Stimulated activated CD8-positive, alpha-beta memory T cell treated with anti-CD3 and anti-CD28 coated beads, Interleukin-4, amount 100 ng/mL, for 1 hour (primary cell): ENCODE results near the gene HNMT.
"Not testable (repeated sequence)": the region's sequence is repeated elsewhere in the genome, so short reads cannot be mapped to it uniquely, and the experiment has no call there.

ENCODE experiments used
- DNase-seq, 2 donors: peaks; one replicate each; pipeline ENCODE4 v3.0.0-alpha.2; 2020; ENCODE audit warnings: low read depth in 2 of 2, low spot score in 1 of 2

HNMT gene

GRCh38 chr2:138037090-138037489, 72.8 kb downstream of the HNMT start:
- no peak for DNase-seq

GRCh38 chr2:138040616-138041015, 76.3 kb downstream of the HNMT start:
- DNase-seq, result no peak

GRCh38 chr2:138042311-138042710, 78.0 kb downstream of the HNMT start:
- DNase-seq, result no peak

DNA sequence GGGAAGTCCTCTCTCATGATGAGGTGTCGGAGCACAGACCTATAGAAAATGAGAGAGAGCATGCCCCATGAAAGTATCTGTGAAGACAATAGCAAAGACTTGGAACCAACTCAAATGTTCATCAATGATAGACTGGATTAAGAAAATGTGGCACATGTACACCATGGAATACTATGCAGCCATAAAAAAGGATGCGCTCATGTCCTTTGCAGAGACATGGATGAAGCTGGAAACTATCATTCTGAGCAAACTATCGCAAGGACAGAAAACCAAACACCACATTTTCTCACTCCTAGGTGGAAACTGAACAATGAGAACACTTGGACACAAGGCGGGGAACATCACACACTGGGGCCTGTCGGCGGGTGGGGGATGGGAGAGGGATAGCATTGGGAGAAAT, 79.3 kb downstream of the HNMT start:
- not testable (repeated sequence) for DNase-seq

GRCh38 chr2:138058427-138058826, 94.2 kb downstream of the HNMT start:
- no peak for DNase-seq

DNA sequence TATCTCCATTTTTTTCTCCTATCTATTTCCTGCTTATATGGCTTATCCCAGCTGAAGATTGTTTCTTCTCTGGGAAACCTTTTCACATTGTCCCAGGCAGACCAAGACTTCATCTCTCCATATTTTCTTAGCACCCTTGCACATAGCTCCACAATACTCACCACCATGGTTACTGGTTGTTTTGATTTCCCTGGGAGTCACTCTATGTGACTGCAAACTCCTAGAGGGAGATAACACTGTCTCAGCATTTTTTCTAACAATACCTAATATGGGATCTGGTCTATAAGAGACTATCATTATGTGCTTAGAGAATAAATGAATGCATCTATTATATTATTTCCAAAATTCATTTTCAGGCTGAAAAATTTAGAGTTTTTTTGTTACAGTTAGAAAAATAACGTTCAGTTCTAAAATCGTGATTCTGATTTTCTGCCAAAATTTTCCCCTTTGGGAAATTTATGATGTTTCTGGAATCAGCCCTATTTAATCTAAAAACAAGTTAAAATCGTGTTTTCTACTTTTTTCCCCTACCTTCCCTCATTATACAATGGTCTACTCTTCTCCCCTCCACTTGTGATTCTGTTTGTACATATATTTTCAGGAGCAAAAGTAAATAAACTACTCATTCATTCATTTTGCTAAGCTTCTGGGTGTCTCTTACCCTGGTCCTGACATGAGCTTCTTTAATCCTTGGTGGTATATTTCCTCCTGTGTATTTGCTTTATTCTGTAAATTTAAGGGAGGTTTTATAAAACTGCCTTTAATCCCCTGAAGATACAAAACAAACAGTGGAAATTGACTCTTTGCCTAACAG, 95.4 kb downstream of the HNMT start:
- no peak for DNase-seq

GRCh38 chr2:138060301-138060635, 96.0 kb downstream of the HNMT start:
- no peak for DNase-seq

DNA sequence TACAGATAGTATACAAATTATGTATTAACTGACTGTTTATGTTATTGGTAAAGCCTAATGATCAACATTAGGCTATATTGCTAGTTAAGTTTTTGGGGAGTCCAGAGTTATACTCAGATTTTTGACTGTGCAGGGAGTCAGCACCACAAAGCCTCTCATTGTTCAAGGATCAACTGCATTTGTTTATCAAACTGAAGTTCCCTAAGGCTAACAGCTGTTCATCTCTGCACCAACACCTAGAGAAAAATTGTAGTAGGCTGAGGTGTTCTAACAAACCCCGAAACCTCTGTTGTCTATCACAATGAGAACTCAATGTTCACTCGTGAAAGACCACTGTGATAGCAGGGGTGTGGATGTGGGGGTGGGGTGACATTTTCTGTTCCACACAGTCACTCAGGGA, 97.7 kb downstream of the HNMT start:
- DNase-seq, result no peak

DNA sequence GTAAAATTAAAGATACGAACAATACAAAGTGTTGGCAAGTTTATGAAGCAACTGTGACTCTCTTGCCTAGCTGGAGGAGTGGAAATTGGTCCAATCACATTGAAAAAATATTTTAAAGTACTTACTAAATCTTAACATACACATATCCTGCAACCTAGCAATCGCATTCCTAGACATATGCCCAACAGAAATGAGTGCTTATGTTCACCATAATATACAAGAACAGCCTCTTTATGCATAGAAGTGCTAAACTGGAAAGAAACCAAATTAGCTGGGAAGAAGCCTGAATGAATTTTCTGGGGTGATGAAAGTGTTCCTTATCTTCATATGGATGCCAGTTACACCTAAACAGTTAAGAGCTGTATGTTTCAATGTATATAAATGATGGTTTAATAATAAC, 98.9 kb downstream of the HNMT start:
- no peak for DNase-seq
